Ishikawa (cell line): ENCODE measurements around the gene PKN1.

Experiments
- CEBPB ChIP-seq: IDR thresholded peaks from 2 replicates; pipeline ENCODE4 v1.6.1; 2012
- CREB1 ChIP-seq: IDR thresholded peaks from 2 replicates; pipeline ENCODE4 v1.6.1; 2012; ENCODE audit warnings: low read depth
- EGR1 ChIP-seq: IDR thresholded peaks from 2 replicates; pipeline ENCODE4 v1.6.1; 2012
- EP300 ChIP-seq: IDR thresholded peaks from 2 replicates; pipeline ENCODE4 v1.6.1; 2012; ENCODE audit warnings: borderline replicate concordance
- FOXM1 ChIP-seq: IDR thresholded peaks from 2 replicates; pipeline ENCODE4 v1.6.1; 2012; ENCODE audit warnings: low read depth, borderline replicate concordance
- NFIC ChIP-seq: IDR thresholded peaks from 2 replicates; pipeline ENCODE4 v1.6.1; 2012
- RAD21 ChIP-seq: IDR thresholded peaks from 2 replicates; pipeline ENCODE4 v1.6.1; 2012; ENCODE audit warnings: low read depth
- TAF1 ChIP-seq: IDR thresholded peaks from 2 replicates; pipeline ENCODE4 v1.6.1; 2012; ENCODE audit warnings: low read depth, mild to moderate bottlenecking
- TCF12 ChIP-seq: IDR thresholded peaks from 2 replicates; pipeline ENCODE4 v1.6.1; 2012; ENCODE audit warnings: low read depth
- TEAD4 ChIP-seq: IDR thresholded peaks from 2 replicates; pipeline ENCODE4 v1.6.1; 2012
- YY1 ChIP-seq: IDR thresholded peaks from 2 replicates; pipeline ENCODE4 v1.6.1; 2012; ENCODE audit warnings: low read depth
- ZBTB7A ChIP-seq: IDR thresholded peaks from 2 replicates; pipeline ENCODE4 v1.6.1; 2012; ENCODE audit warnings: low read depth
- TF ChIP-seq, protein P1 (sequence below): IDR thresholded peaks from 2 replicates; pipeline ENCODE4 v1.6.1; 2012
- TF ChIP-seq, protein P2 (sequence below): IDR thresholded peaks from 2 replicates; pipeline ENCODE4 v1.6.1; 2012
- TF ChIP-seq, protein P3 (sequence below): IDR thresholded peaks from 2 replicates; pipeline ENCODE4 v1.6.1; 2012; ENCODE audit warnings: low read depth, mild to moderate bottlenecking

PKN1 gene

DNA sequence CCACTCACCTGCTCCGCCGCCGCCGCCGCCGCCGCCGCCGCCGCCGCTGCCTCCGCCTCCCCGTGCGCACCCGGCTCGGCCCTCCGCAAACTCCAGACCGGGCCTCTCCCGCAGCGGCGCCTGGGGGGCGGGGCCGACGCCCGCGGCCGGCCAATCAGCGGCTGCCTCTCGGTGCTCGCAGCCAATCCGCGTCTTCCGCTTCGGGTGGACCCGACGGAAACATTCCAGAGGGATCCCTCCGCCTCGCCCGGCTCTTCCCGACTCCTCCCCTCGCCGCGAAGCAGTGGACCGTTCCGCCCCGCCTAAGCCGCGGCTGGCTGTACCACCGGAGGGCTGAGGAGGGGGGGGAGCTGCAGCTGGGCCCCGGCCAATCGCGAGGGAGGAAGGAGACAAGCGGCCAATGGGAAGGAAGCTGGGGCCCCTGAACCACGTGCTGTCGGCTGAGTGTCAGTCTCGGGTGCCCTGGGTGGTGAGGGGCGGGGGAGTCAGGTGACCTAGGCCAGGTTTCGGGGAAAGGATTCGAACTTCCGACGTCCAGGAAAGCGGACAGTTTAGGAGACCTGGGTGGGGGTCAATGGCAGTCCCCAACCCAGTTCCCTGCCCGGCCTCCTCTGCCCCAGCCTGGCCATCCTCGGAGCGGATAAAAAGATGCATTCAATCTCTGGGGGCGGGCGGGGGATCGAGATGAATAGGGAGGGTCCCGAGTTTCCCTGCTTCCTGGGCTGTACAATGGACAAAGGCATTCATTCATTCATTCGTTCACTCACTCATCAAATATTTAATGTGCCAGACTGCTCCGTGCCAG lies 63.1 kb downstream of the PKN1 start, which contains the start of gene GIPC1:
Gene GIPC1, minus strand, starts transcription at position 99 of the 805 bp plus-strand sequence. CDS start 13,151 bp downstream, outside the sequence.
- TF ChIP-seq RAD21 (no peak), CREB1 (no peak), TCF12 (peak; percentile 41; the same call in 1 of the 2 replicates), NFIC (peak; percentile 45; the same call in 1 of the 2 replicates), FOXM1 (no peak), CEBPB (no peak), YY1 (0 out of 2 replicates have a peak, but pooled peaks have one; percentile 20), ZBTB7A (no peak), EP300 (peak; percentile 73), EGR1 (no peak), TEAD4 (peak; percentile 60; the same call in 1 of the 2 replicates), TAF1 (peak; percentile 43; the same call in 1 of the 2 replicates)
- TF ChIP-seq, protein P1, sequence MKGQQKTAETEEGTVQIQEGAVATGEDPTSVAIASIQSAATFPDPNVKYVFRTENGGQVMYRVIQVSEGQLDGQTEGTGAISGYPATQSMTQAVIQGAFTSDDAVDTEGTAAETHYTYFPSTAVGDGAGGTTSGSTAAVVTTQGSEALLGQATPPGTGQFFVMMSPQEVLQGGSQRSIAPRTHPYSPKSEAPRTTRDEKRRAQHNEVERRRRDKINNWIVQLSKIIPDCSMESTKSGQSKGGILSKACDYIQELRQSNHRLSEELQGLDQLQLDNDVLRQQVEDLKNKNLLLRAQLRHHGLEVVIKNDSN: peak; percentile 97
- TF ChIP-seq, protein P2, sequence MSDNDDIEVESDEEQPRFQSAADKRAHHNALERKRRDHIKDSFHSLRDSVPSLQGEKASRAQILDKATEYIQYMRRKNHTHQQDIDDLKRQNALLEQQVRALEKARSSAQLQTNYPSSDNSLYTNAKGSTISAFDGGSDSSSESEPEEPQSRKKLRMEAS: peak; percentile 97
- TF ChIP-seq, protein P3, sequence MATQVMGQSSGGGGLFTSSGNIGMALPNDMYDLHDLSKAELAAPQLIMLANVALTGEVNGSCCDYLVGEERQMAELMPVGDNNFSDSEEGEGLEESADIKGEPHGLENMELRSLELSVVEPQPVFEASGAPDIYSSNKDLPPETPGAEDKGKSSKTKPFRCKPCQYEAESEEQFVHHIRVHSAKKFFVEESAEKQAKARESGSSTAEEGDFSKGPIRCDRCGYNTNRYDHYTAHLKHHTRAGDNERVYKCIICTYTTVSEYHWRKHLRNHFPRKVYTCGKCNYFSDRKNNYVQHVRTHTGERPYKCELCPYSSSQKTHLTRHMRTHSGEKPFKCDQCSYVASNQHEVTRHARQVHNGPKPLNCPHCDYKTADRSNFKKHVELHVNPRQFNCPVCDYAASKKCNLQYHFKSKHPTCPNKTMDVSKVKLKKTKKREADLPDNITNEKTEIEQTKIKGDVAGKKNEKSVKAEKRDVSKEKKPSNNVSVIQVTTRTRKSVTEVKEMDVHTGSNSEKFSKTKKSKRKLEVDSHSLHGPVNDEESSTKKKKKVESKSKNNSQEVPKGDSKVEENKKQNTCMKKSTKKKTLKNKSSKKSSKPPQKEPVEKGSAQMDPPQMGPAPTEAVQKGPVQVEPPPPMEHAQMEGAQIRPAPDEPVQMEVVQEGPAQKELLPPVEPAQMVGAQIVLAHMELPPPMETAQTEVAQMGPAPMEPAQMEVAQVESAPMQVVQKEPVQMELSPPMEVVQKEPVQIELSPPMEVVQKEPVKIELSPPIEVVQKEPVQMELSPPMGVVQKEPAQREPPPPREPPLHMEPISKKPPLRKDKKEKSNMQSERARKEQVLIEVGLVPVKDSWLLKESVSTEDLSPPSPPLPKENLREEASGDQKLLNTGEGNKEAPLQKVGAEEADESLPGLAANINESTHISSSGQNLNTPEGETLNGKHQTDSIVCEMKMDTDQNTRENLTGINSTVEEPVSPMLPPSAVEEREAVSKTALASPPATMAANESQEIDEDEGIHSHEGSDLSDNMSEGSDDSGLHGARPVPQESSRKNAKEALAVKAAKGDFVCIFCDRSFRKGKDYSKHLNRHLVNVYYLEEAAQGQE: no peak

DNA sequence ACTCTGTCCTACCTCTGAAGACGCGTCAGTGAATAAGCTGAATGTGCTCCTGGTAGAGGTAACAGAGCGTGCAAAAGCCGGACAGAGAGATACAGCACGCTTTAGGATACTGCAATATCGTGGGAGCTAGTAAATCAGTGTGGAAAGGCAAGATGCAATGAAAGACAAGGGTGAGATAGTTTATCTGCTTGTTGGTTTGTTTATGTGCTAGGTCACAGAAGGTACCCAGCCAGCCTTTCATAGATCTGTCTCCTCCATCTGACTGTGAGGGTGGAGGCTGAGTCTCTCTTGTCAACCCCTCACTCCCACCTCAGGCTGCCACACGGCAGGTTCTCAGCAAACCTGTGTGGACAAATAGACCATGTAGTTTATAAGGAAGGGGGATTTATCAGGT lies 63.7 kb downstream of the PKN1 start:
- TF ChIP-seq TEAD4 (no peak), CREB1 (no peak), EGR1 (no peak), YY1 (no peak), TCF12 (no peak), RAD21 (no peak), TAF1 (no peak), NFIC (no peak), FOXM1 (no peak), ZBTB7A (no peak), EP300 (no peak), CEBPB (no peak)
- TF ChIP-seq, protein P1: no peak
- TF ChIP-seq, protein P3: no peak
- TF ChIP-seq, protein P2: no peak

DNA sequence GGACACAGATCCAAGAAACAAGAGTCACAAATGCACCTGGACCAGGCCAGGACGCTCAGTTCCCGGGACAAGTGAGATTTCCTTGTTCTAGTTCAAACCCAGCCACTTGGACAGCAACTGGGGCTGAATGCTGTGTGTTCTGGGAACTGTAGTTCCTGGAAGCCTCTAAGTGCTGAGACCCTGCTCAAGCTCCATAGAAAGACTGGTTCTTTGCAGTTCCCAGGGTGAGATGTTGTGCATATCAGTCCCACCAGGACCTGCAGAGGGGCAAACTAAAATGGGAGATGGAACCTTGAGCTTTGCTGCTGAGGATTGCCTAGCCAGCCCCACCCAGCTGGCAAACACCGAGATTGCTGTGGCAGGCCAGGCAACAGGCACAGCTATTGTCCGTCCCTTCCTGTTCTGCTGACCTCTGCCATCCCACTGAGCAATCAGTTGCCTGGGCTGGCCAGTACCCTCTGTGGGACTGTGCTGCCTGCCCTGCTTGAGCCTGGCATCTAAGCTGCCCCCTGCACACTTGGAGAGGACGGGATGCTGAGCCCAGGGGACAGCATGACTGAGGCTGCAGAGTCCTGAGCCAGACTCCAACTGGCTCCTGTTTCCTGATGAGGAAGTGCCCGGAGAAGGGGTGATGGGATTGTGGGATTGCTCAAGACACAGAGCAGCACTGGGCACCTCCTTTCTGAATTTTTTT lies 64.3 kb downstream of the PKN1 start:
- TF ChIP-seq, protein P3: peak; percentile 23; the same call in 1 of the 2 replicates
- TF ChIP-seq, protein P2: no peak
- TF ChIP-seq CEBPB: 0 out of 2 replicates have a peak, but pooled peaks have one; percentile 23
